K562 (cell line): ENCODE measurements around the gene ENSA. TPM values are rescaled to one million over a fixed set of nuclear protein-coding genes. Genes with fewer than 3 reads are reported as not detected.

Experiments
- ARID1B ChIP-seq: fragments of 450-650 bp; IDR thresholded peaks from 2 replicates; pipeline ENCODE4 v1.6.1; 2016; ENCODE audit warnings: antibody characterized with exemption, mild to moderate bottlenecking, inconsistent platforms
- ATF1 ChIP-seq, 2 experiments: fragments of 450-650 bp in 1 of 2; IDR thresholded peaks; 2 replicates each; pipeline ENCODE4 v1.6.1; 2016; ENCODE audit warnings: missing compliant biosample characterization in 1 of 2, missing genetic modification characterization in 1 of 2
- BCOR ChIP-seq: fragments of 450-650 bp; IDR thresholded peaks from 2 replicates; pipeline ENCODE4 v1.6.1; 2016
- ELF4 ChIP-seq: fragments of 450-650 bp; formaldehyde crosslinking; IDR thresholded peaks from 2 replicates; pipeline ENCODE4 v1.4.0; 2022; ENCODE audit warnings: missing genetic modification characterization
- ERF ChIP-seq: fragments of 450-650 bp; formaldehyde crosslinking; IDR thresholded peaks from 2 replicates; pipeline ENCODE4 v1.4.0; 2020; ENCODE audit warnings: mild to moderate bottlenecking, mixed read lengths
- MAZ ChIP-seq, 2 experiments: fragments of 450-650 bp in 1 of 2; sonication (generic) in 1 of 2; formaldehyde crosslinking; IDR thresholded peaks in 1 of 2; conservative IDR thresholded peaks in 1 of 2; 2 replicates each; pipeline versions ENCODE4 v1.4.0 to v1.5.0; 2020; ENCODE audit warnings: mild to moderate bottlenecking in 1 of 2, missing genetic modification reagents in 1 of 2
- NFE2 ChIP-seq: IDR thresholded peaks from 2 replicates; pipeline ENCODE4 v1.6.1; 2014; ENCODE audit warnings: antibody characterized with exemption, low read depth
- PTRF ChIP-seq: fragments of 450-650 bp; IDR thresholded peaks from 2 replicates; pipeline ENCODE4 v1.6.1; 2016; ENCODE audit warnings: mild to moderate bottlenecking, missing genetic modification characterization, missing compliant biosample characterization
- PTTG1 ChIP-seq: fragments of 450-650 bp; IDR thresholded peaks from 2 replicates; pipeline ENCODE4 v1.6.1; 2016; ENCODE audit warnings: low read depth, mild to moderate bottlenecking, missing genetic modification characterization, missing compliant biosample characterization
- RBM22 ChIP-seq: fragments of 200-400 bp; formaldehyde crosslinking; IDR thresholded peaks from 2 replicates; pipeline ENCODE4 v1.6.1; 2018; ENCODE audit warnings: low read length, low read depth; ENCODE audit not compliant: poor library complexity, severe bottlenecking
- ZNF583 ChIP-seq: fragments of 250-450 bp; sonication (Bioruptor Pico); IDR thresholded peaks from 2 replicates; pipeline ENCODE4 v1.4.0; 2020
- polyA plus RNA-seq, 8 experiments: library from polyadenylated mRNA; depleted of rRNA in 4 of 8; stranded (reverse) in 5 of 8; unstranded in 3 of 8; fragments of >200 nt; fragmentation: Nextera tagmentation in 2 of 8; fragmentation: Illumina TruSeq in 1 of 8; extraction: Ambion mirVana in 2 of 8; extraction: Trizol in 1 of 8; gene quantifications; 2 replicates each; pipeline versions ENCODE4 v1.2.1 to v1.2.3, GENCODE V29; 2011 to 2014; ENCODE audit warnings: inconsistent platforms in 1 of 8, missing spikeins in 1 of 8
- total RNA-seq, 7 experiments: library from RNA; depleted of rRNA in 6 of 7; stranded (reverse); fragments of >200 nt in 6 of 7; fragmentation: Illumina TruSeq in 2 of 7; extraction: Trizol in 2 of 7; gene quantifications; 2 replicates each; pipeline versions ENCODE4 v1.2.1 to v1.2.3, GENCODE V29; 2011 to 2021; ENCODE audit warnings: low replicate concordance in 1 of 7
- TF ChIP-seq, protein P1 (sequence below), 2 experiments: IDR thresholded peaks in 1 of 2; conservative IDR thresholded peaks in 1 of 2; 2 replicates each; pipeline ENCODE4 v1.6.1; 2016; ENCODE audit warnings: low read depth in 2 of 2, mild to moderate bottlenecking in 1 of 2, missing compliant biosample characterization in 1 of 2, missing genetic modification characterization in 1 of 2, moderate library complexity in 1 of 2
- TF ChIP-seq, protein P2 (sequence below), 2 experiments: fragments of 450-650 bp in 1 of 2; sonication (generic) in 1 of 2; formaldehyde crosslinking in 1 of 2; IDR thresholded peaks in 1 of 2; conservative IDR thresholded peaks in 1 of 2; 2 replicates each; pipeline versions ENCODE4 v1.6.1 to v1.8.1; 2016 to 2023; ENCODE audit warnings: mild to moderate bottlenecking in 2 of 2, moderate library complexity in 2 of 2, inconsistent platforms in 1 of 2, missing genetic modification reagents in 1 of 2
- TF ChIP-seq, protein P3 (sequence below): fragments of 250-450 bp; sonication (Bioruptor Pico); IDR thresholded peaks from 2 replicates; pipeline ENCODE4 v1.4.0; 2020; ENCODE audit warnings: mild to moderate bottlenecking, moderate library complexity
- TF ChIP-seq, protein P4 (sequence below), 2 experiments: fragments of 200-800 bp in 1 of 2; sonication (Bioruptor generic) in 1 of 2; sonication (generic) in 1 of 2; formaldehyde crosslinking in 1 of 2; IDR thresholded peaks in 1 of 2; conservative IDR thresholded peaks in 1 of 2; 2 replicates each; pipeline versions ENCODE4 v1.5.0 to v1.6.1; 2016 to 2020; ENCODE audit warnings: missing compliant biosample characterization in 1 of 2, missing genetic modification characterization in 1 of 2, missing genetic modification reagents in 1 of 2

The ENSA gene
- total and polyA plus RNA-seq, 9 of the 15 experiments (the other 6 are each of a cell fraction or from before 2014, with no cell fraction given): 68.1 to 605 (median 188) TPM

DNA sequence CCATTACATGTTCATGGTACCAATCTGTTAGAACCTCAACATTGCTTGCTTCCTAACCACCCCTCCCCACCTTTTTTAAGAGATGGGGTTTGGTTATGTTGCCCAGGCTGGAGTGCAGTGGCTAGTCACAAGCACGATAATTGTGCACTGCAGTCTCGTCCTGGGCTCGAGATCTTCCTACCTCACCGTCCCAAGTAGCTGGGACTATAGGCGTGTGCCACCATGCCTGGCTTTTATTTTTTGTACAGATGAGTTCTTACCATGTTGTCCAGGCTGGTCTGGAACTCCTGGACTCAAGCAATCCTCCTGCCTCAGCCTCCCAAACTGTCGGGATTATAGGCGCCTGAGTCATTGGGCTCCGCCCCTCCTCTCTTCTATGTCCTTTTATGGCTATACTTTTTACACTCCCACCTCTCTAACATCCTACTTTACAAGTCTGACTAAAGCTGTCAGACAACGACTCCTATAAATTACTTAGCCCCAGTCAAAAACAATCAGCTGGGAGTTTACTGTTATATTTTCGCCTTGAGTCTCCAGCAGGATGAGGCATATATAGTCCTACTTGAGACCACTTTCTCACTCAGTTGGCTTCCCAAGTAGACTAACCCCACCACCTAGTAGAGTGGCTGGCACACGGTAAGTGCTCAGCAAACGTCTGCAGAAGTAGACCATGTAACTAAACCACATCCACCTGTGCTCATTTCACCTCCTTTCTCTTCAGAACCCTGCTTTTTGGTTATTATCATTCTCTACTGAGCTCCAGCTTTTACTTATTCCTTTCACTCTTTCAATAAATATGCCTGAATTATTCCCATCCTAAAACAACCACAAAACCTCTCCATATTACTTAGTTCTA is 13.8 kb downstream of the ENSA start (continued):
- TF ChIP-seq, protein P1, sequence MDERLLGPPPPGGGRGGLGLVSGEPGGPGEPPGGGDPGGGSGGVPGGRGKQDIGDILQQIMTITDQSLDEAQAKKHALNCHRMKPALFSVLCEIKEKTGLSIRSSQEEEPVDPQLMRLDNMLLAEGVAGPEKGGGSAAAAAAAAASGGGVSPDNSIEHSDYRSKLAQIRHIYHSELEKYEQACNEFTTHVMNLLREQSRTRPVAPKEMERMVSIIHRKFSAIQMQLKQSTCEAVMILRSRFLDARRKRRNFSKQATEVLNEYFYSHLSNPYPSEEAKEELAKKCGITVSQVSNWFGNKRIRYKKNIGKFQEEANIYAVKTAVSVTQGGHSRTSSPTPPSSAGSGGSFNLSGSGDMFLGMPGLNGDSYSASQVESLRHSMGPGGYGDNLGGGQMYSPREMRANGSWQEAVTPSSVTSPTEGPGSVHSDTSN (CRISPR knock-in tag; IDR thresholded peaks at IDR 0.05; ENCODE audit: low read depth): no peak
- TF ChIP-seq, protein P1 (tag; conservative IDR thresholded peaks at IDR 0.05; ENCODE audit: low read depth): peak; percentile 90
- TF ChIP-seq BCOR (peak; percentile 25; the same call in 1 of the 2 replicates), ZNF583 (CRISPR knock-in tag) (peak; percentile 39; the same call in 1 of the 2 replicates), NFE2 (peak; percentile 88), ATF1 (CRISPR knock-in tag; IDR thresholded peaks at IDR 0.05) (no peak), ATF1 (tag; IDR thresholded peaks at IDR 0.05) (peak; percentile 35), ERF (no peak), ELF4 (CRISPR knock-in tag) (peak; percentile 50), ARID1B (peak; percentile 39), MAZ (CRISPR knock-in tag; conservative IDR thresholded peaks at IDR 0.05 in 1 of 2, IDR thresholded peaks at IDR 0.05 in 1 of 2) (peak in 1 of 2 experiments; percentile 60; a peak in 1 of 4 replicates), PTRF (tag) (peak; percentile 50; the same call in 1 of the 2 replicates), RBM22 (no peak), PTTG1 (tag) (peak; percentile 50; the same call in 1 of the 2 replicates)
- TF ChIP-seq, protein P2, sequence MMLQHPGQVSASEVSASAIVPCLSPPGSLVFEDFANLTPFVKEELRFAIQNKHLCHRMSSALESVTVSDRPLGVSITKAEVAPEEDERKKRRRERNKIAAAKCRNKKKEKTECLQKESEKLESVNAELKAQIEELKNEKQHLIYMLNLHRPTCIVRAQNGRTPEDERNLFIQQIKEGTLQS (IDR thresholded peaks at IDR 0.05): peak; percentile 48; the same call in 1 of the 2 replicates
- TF ChIP-seq, protein P2 (CRISPR knock-in tag; conservative IDR thresholded peaks at IDR 0.05): no peak; the same call in 1 of the 2 replicates
- TF ChIP-seq, protein P3, sequence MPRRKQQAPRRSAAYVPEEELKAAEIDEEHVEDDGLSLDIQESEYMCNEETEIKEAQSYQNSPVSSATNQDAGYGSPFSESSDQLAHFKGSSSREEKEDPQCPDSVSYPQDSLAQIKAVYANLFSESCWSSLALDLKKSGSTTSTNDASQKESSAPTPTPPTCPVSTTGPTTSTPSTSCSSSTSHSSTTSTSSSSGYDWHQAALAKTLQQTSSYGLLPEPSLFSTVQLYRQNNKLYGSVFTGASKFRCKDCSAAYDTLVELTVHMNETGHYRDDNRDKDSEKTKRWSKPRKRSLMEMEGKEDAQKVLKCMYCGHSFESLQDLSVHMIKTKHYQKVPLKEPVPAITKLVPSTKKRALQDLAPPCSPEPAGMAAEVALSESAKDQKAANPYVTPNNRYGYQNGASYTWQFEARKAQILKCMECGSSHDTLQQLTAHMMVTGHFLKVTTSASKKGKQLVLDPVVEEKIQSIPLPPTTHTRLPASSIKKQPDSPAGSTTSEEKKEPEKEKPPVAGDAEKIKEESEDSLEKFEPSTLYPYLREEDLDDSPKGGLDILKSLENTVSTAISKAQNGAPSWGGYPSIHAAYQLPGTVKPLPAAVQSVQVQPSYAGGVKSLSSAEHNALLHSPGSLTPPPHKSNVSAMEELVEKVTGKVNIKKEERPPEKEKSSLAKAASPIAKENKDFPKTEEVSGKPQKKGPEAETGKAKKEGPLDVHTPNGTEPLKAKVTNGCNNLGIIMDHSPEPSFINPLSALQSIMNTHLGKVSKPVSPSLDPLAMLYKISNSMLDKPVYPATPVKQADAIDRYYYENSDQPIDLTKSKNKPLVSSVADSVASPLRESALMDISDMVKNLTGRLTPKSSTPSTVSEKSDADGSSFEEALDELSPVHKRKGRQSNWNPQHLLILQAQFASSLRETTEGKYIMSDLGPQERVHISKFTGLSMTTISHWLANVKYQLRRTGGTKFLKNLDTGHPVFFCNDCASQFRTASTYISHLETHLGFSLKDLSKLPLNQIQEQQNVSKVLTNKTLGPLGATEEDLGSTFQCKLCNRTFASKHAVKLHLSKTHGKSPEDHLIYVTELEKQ (CRISPR knock-in tag): 0 out of 2 replicates have a peak, but pooled peaks have one; percentile 41
- TF ChIP-seq, protein P4, sequence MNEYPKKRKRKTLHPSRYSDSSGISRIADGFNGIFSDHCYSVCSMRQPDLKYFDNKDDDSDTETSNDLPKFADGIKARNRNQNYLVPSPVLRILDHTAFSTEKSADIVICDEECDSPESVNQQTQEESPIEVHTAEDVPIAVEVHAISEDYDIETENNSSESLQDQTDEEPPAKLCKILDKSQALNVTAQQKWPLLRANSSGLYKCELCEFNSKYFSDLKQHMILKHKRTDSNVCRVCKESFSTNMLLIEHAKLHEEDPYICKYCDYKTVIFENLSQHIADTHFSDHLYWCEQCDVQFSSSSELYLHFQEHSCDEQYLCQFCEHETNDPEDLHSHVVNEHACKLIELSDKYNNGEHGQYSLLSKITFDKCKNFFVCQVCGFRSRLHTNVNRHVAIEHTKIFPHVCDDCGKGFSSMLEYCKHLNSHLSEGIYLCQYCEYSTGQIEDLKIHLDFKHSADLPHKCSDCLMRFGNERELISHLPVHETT (CRISPR knock-in tag; conservative IDR thresholded peaks at IDR 0.05 in 1 of 2, IDR thresholded peaks at IDR 0.05 in 1 of 2): peak in 1 of 2 experiments; percentile 87; a peak in 2 of 4 replicates
